GM21515 (cell line): ENCODE measurements around the gene VPS45.

Experiments
- ATAC-seq: cut with Tn5 transposase; IDR thresholded peaks from one replicate; pipeline ENCODE4 v1.9.1; 2021; ENCODE audit not compliant: unreplicated experiment

Gene VPS45

GRCh38 chr1:150186789-150187559 lies 119.4 kb downstream of the VPS45 start:
- ATAC-seq, result no peak

DNA sequence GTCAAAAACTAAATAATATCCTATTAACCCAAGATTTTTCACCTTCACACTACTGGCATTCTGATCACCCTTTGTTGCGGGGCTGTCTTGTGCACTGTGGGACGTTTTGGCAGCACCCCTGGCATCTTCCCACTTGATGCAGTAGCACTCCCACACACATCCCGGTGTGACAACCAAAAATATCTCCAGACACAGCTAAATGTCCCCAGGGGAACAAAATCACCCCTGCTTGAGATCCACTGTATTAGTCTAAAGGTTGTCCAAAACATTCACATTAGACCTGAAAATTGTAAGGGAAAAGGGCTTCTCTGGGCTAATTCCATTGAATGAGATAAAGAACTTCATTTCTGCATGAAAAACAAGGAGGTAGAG lies 120.0 kb downstream of the VPS45 start:
- no peak for ATAC-seq

- no peak for ATAC-seq
Measured at GRCh38 chr1:150192012-150192411, 124.4 kb downstream of the VPS45 start.

DNA sequence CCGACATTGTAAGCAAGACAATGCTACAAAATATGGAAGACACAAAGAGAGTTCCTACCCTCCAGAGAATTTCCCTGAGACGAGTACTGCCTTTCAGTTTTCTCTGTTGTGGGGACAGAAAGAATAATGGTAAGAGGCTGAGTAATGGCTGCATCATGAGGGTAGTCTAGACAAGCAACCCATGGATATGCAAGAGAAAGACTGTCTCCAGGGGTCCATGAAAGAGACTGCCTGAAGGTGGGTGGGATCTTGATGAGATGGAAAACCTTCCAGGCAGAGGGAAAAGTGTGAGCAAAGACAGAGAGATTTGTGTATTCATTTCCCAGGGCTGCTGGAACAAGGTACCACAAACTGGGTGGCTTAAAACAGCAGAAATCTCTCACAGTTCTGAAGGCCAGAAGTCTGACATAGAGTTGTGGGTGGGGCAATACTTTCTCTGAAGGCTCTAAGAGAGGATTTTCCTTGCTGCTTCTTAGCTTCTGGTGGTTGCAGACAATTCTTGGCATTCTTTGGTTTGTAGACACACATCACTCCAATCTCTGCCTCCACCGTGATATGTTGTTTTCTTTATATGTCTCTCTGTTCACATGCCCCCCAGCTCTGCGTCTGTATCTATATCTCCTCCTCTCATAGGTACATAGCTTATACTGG lies 126.9 kb downstream of the VPS45 start:
- ATAC-seq, result no peak
